SK-N-SH treated with all-trans-retinoic acid at 6 μM for 48 hours (cell line): ENCODE data around the gene CHPF2.

ENCODE experiments used
- ATAC-seq: fragments of 200-7000 bp; cut with Tn5 transposase; 3 replicates; pipeline ENCODE4 v1.9.1; 2020; ENCODE audit warnings: mild to moderate bottlenecking, moderate library complexity
- BACH2 ChIP-seq: fragments of 250-450 bp; sonication (Bioruptor Pico); IDR thresholded peaks from 2 replicates; pipeline ENCODE4 v1.9.0; 2021; ENCODE audit warnings: mild to moderate bottlenecking, borderline replicate concordance
- CREB5 ChIP-seq: fragments of 250-450 bp; sonication (Bioruptor Pico); IDR thresholded peaks from 2 replicates; pipeline ENCODE4 v1.5.1; 2020; ENCODE audit warnings: low read depth, mild to moderate bottlenecking, moderate library complexity
- CSDC2 ChIP-seq: fragments of 250-450 bp; sonication (Bioruptor Pico); IDR thresholded peaks from 2 replicates; pipeline ENCODE4 v1.5.0; 2020; ENCODE audit warnings: mild to moderate bottlenecking, moderate library complexity
- GLIS3 ChIP-seq: fragments of 250-450 bp; sonication (Bioruptor Pico); IDR thresholded peaks from 2 replicates; pipeline ENCODE4 v1.5.0; 2020; ENCODE audit warnings: mild to moderate bottlenecking, moderate library complexity
- ISL1 ChIP-seq: fragments of 250-450 bp; sonication (Bioruptor Pico); IDR thresholded peaks from 2 replicates; pipeline ENCODE4 v2.1.2; 2022; ENCODE audit warnings: mild to moderate bottlenecking, moderate library complexity
- OSR1 ChIP-seq: fragments of 250-450 bp; sonication (Bioruptor Pico); IDR thresholded peaks from 2 replicates; pipeline ENCODE4 v1.8.0; 2022; ENCODE audit warnings: moderate library complexity, mild to moderate bottlenecking, inconsistent platforms
- PATZ1 ChIP-seq: fragments of 250-450 bp; sonication (Bioruptor Pico); IDR thresholded peaks from 2 replicates; pipeline ENCODE4 v1.8.0; 2020; ENCODE audit warnings: mild to moderate bottlenecking, moderate library complexity, borderline replicate concordance
- POU6F1 ChIP-seq: fragments of 250-450 bp; sonication (Bioruptor Pico); IDR thresholded peaks from 2 replicates; pipeline ENCODE4 v1.8.0; 2021; ENCODE audit warnings: low read depth, mild to moderate bottlenecking, moderate library complexity, borderline replicate concordance
- PPARA ChIP-seq: fragments of 250-450 bp; sonication (Bioruptor Pico); IDR thresholded peaks from 2 replicates; pipeline ENCODE4 v1.5.0; 2020; ENCODE audit warnings: mild to moderate bottlenecking, borderline replicate concordance
- SNAI2 ChIP-seq: fragments of 250-450 bp; sonication (Bioruptor Pico); IDR thresholded peaks from 2 replicates; pipeline ENCODE4 v1.5.0; 2020; ENCODE audit warnings: mild to moderate bottlenecking, moderate library complexity
- TCF4 ChIP-seq: fragments of 250-450 bp; sonication (Bioruptor Pico); IDR thresholded peaks from 2 replicates; pipeline ENCODE4 v1.8.0; 2021; ENCODE audit warnings: mild to moderate bottlenecking, moderate library complexity, borderline replicate concordance
- TOX ChIP-seq: fragments of 250-450 bp; sonication (Bioruptor Pico); IDR thresholded peaks from 2 replicates; pipeline ENCODE4 v1.8.0; 2021; ENCODE audit warnings: mild to moderate bottlenecking, moderate library complexity, borderline replicate concordance
- TSHZ2 ChIP-seq: fragments of 250-450 bp; sonication (Bioruptor Pico); IDR thresholded peaks from 2 replicates; pipeline ENCODE4 v1.5.0; 2020; ENCODE audit warnings: mild to moderate bottlenecking, moderate library complexity
- ZC3H10 ChIP-seq: fragments of 250-450 bp; sonication (Bioruptor Pico); IDR thresholded peaks from 2 replicates; pipeline ENCODE4 v1.5.1; 2021; ENCODE audit warnings: mild to moderate bottlenecking, moderate library complexity
- ZFP3 ChIP-seq: fragments of 250-450 bp; sonication (Bioruptor Pico); IDR thresholded peaks from 2 replicates; pipeline ENCODE4 v1.5.0; 2020; ENCODE audit warnings: mild to moderate bottlenecking, moderate library complexity
- ZFP30 ChIP-seq: fragments of 450-650 bp; formaldehyde crosslinking; IDR thresholded peaks from 2 replicates; pipeline ENCODE4 v1.5.0; 2022; ENCODE audit warnings: mild to moderate bottlenecking, moderate library complexity
- ZNF565 ChIP-seq: fragments of 450-650 bp; formaldehyde crosslinking; conservative IDR thresholded peaks from 2 replicates; pipeline ENCODE4 v1.5.0; 2020; ENCODE audit warnings: low read depth, mild to moderate bottlenecking, moderate library complexity
- ZNF70 ChIP-seq: fragments of 450-650 bp; formaldehyde crosslinking; IDR thresholded peaks from 2 replicates; pipeline ENCODE4 v1.5.0; 2020; ENCODE audit warnings: mild to moderate bottlenecking, moderate library complexity
- ZNF8 ChIP-seq: fragments of 450-650 bp; formaldehyde crosslinking; IDR thresholded peaks from 2 replicates; pipeline ENCODE4 v1.5.0; 2020; ENCODE audit warnings: mild to moderate bottlenecking, moderate library complexity

The CHPF2 gene

GRCh38 chr7:151236406-151236805 lies 4.1 kb downstream of the CHPF2 start:
- ATAC-seq, result no peak
- TF ChIP-seq SNAI2 (CRISPR knock-in tag) (no peak), ZNF70 (no peak), OSR1 (CRISPR knock-in tag) (no peak), ZNF8 (CRISPR knock-in tag) (no peak), PPARA (no peak), TOX (no peak), ZC3H10 (CRISPR knock-in tag) (no peak), POU6F1 (CRISPR knock-in tag) (no peak)

GRCh38 chr7:151237244-151238189 lies 5.2 kb downstream of the CHPF2 start:
- TF ChIP-seq TOX, result no peak
- no peak for TF ChIP-seq ISL1 (CRISPR knock-in tag)
- TF ChIP-seq ZFP3 (CRISPR knock-in tag), result no peak
- no peak for TF ChIP-seq POU6F1 (CRISPR knock-in tag)
- no peak for TF ChIP-seq BACH2 (CRISPR knock-in tag)
- TF ChIP-seq ZFP30 (CRISPR knock-in tag), result no peak
- TF ChIP-seq CSDC2, result no peak
- TF ChIP-seq PATZ1 (CRISPR knock-in tag), result no peak
- TF ChIP-seq GLIS3 (CRISPR knock-in tag), result no peak
- no peak for TF ChIP-seq ZNF8 (CRISPR knock-in tag)
- TF ChIP-seq TSHZ2 (CRISPR knock-in tag), result no peak
- no peak for TF ChIP-seq CREB5 (CRISPR knock-in tag)
- TF ChIP-seq ZNF70, result no peak
- TF ChIP-seq OSR1 (CRISPR knock-in tag), result no peak
- no peak for TF ChIP-seq TCF4 (CRISPR knock-in tag)
- TF ChIP-seq ZNF565 (CRISPR knock-in tag), result no peak
- TF ChIP-seq ZC3H10 (CRISPR knock-in tag), result no peak
- TF ChIP-seq SNAI2 (CRISPR knock-in tag), result no peak
- ATAC-seq, result no peak

- TF ChIP-seq PATZ1 (CRISPR knock-in tag) (no peak), CREB5 (CRISPR knock-in tag) (no peak)
- ATAC-seq, result no peak
Measured at GRCh38 chr7:151238190-151238810, 6.0 kb downstream of the CHPF2 start.
